Gastrocnemius medialis (tissue), 4 donors: ENCODE results near the gene ATG9B. TPM values are rescaled to one million over a fixed set of nuclear protein-coding genes. Genes with fewer than 3 reads are reported as not detected.
A peak's percentile ranks its signal among the peaks of the same experiment; 100 is the strongest.

Source experiments
- ATAC-seq, 2 donors: fragments of 150-250 bp; one replicate each; pipeline ENCODE4 v1.9.1; 2016
- DNase-seq, 2 donors: peaks; one replicate each; pipeline ENCODE4 v3.0.0-alpha.2; 2019
- H3K27ac ChIP-seq, 4 donors: fragments of 200-600 bp; sonication (generic); 1 replicate in 1 of 4; 2 replicates in 3 of 4; pipeline ENCODE4 v1.5.1; 2016 to 2018; ENCODE audit warnings: mild to moderate bottlenecking in 2 of 4, moderate library complexity in 1 of 4
- H3K27me3 ChIP-seq, 3 donors: fragments of 200-600 bp; sonication (generic) in 2 of 3; 1 replicate in 1 of 3; 2 replicates in 2 of 3; pipeline versions ENCODE4 v1.5.1 to v1.6.0; 2016 to 2019; ENCODE audit warnings: mild to moderate bottlenecking in 1 of 3, moderate library complexity in 1 of 3
- H3K36me3 ChIP-seq, 2 donors: fragments of 200-600 bp; sonication (generic) in 1 of 2; one replicate each; pipeline ENCODE4 v1.5.1; 2017 to 2018
- H3K4me1 ChIP-seq, 2 donors: fragments of 200-600 bp; sonication (generic) in 1 of 2; one replicate each; pipeline ENCODE4 v1.5.1; 2016 to 2017; ENCODE audit warnings: mild to moderate bottlenecking in 2 of 2
- H3K4me3 ChIP-seq, 4 donors: fragments of 200-600 bp; sonication (generic) in 3 of 4; 1 replicate in 1 of 4; 2 replicates in 3 of 4; pipeline ENCODE4 v1.5.1; 2016 to 2019; ENCODE audit warnings: mild to moderate bottlenecking in 2 of 4
- H3K9me3 ChIP-seq, 3 donors: fragments of 200-600 bp; sonication (generic) in 2 of 3; 1 replicate in 1 of 3; 2 replicates in 2 of 3; pipeline ENCODE4 v1.5.1; 2016 to 2019
- CTCF ChIP-seq, 5 experiments: fragments of 450-650 bp in 3 of 5; fragments of 200-600 bp in 2 of 5; sonication (generic) in 2 of 5; IDR thresholded peaks in 4 of 5; conservative IDR thresholded peaks in 1 of 5; 1 replicate in 4 of 5; 2 replicates in 1 of 5; pipeline ENCODE4 v1.5.1; 2016 to 2019; ENCODE audit warnings: antibody characterized with exemption in 5 of 5, mild to moderate bottlenecking in 3 of 5, moderate library complexity in 3 of 5
- POLR2A ChIP-seq, 2 donors: fragments of 450-650 bp; IDR thresholded peaks; one replicate each; pipeline ENCODE4 v1.6.1; 2017; ENCODE audit warnings: antibody characterized with exemption in 2 of 2, mild to moderate bottlenecking in 2 of 2, moderate library complexity in 2 of 2
- in situ Hi-C, 4 donors: fragments of 200-750 bp; cut with MboI; loops; one replicate each; pipeline versions ENCODE4 v1.15.0 to v1.8.0; 2017; ENCODE audit warnings: low sequenced_read_pairs in 4 of 4
- intact Hi-C: fragments of 100-400 bp; cut with DNase I; formaldehyde crosslinking; loops from one replicate; pipeline ENCODE4 v1.15.1; 2023; ENCODE audit warnings: low total_unique reads
- total RNA-seq, 4 donors: library from RNA; depleted of rRNA; stranded (reverse); fragments of >200 nt; gene quantifications; one replicate each; pipeline versions ENCODE4 v1.1.0 to v1.2.3, GENCODE V29; 2016

Gene ATG9B
- total RNA-seq, 4 donors from 2014 or later: 0.31 TPM; not detected in 3

- H3K27me3 ChIP-seq: peaks cover 29 to 57% (median 38%) of the 10 kb centered on the region in 3 donors
- peak in 1 of 5 experiments; percentile 31 for TF ChIP-seq CTCF (IDR thresholded peaks at IDR 0.05 in 4 of 5, conservative IDR thresholded peaks at IDR 0.05 in 1 of 5)
- TF ChIP-seq POLR2A (IDR thresholded peaks at IDR 0.05): no peak
- peaks cover 8 to 16% of the 10 kb centered on the region in 2 donors for H3K4me1 ChIP-seq
- in situ Hi-C loops: no loop called here
- no peaks in the 10 kb centered on the region for H3K9me3 ChIP-seq
- H3K4me3 ChIP-seq: peak overlapping the region; percentile 17 to 38 (median 26)
- H3K36me3 ChIP-seq: no peaks in the 10 kb centered on the region
- intact Hi-C loops: no loop called here
- ATAC-seq (peak; percentile 5 to 17), DNase-seq (no peak)
- H3K27ac ChIP-seq: no peak overlapping the region
Measured at GRCh38 chr7:151018421-151019129, 5.7 kb downstream of the ATG9B start.

GRCh38 chr7:151017953-151018420 lies 6.3 kb downstream of the ATG9B start:
- ATAC-seq (peak; percentile 62 to 64), DNase-seq (no peak)
- H3K9me3 ChIP-seq: no peaks in the 10 kb centered on the region
- peak overlapping the region in 3 of 4 donors; percentile 17 to 38 (median 31) for H3K4me3 ChIP-seq
- H3K27me3 ChIP-seq: peaks cover 29 to 63% (median 44%) of the 10 kb centered on the region in 3 donors
- no peak overlapping the region for H3K27ac ChIP-seq
- in situ Hi-C loops (no loop called here), intact Hi-C loops (no loop called here)
- TF ChIP-seq CTCF (IDR thresholded peaks at IDR 0.05 in 4 of 5, conservative IDR thresholded peaks at IDR 0.05 in 1 of 5) (peak; percentile 75 to 96 (median 88)), POLR2A (IDR thresholded peaks at IDR 0.05) (no peak)
- peaks cover 8 to 22% of the 10 kb centered on the region in 2 donors for H3K4me1 ChIP-seq
- H3K36me3 ChIP-seq: no peaks in the 10 kb centered on the region

GRCh38 chr7:151017370-151017952 lies 6.8 kb downstream of the ATG9B start:
- no peak for DNase-seq
- H3K27me3 ChIP-seq: peaks cover 29 to 68% (median 50%) of the 10 kb centered on the region in 3 donors

GRCh38 chr7:151016942-151017341 lies 7.4 kb downstream of the ATG9B start:
- peaks cover 8 to 23% of the 10 kb centered on the region in 2 donors for H3K4me1 ChIP-seq
- ATAC-seq (no peak), DNase-seq (no peak)
- no peak overlapping the region for H3K27ac ChIP-seq
- TF ChIP-seq CTCF (IDR thresholded peaks at IDR 0.05 in 4 of 5, conservative IDR thresholded peaks at IDR 0.05 in 1 of 5): no peak
- TF ChIP-seq POLR2A (IDR thresholded peaks at IDR 0.05): no peak
- H3K27me3 ChIP-seq: peaks cover 34 to 69% (median 50%) of the 10 kb centered on the region in 3 donors
- in situ Hi-C loops (no loop called here), intact Hi-C loops (no loop called here)
- no peaks in the 10 kb centered on the region for H3K36me3 ChIP-seq
- H3K9me3 ChIP-seq: no peaks in the 10 kb centered on the region
- no peak overlapping the region for H3K4me3 ChIP-seq

More at GRCh38 chr7:151017370-151017952, 6.8 kb downstream of the ATG9B start:
- Histone ChIP-seq H3K4me3 (peak overlapping the region in 1 of 4 donors; percentile 38), H3K36me3 (no peaks in the 10 kb centered on the region), H3K9me3 (no peaks in the 10 kb centered on the region), H3K27ac (no peak overlapping the region), H3K4me1 (peaks cover 8 to 23% of the 10 kb centered on the region in 2 donors)
- in situ Hi-C loops (no loop called here), intact Hi-C loops (no loop called here)
- ATAC-seq: no peak
- TF ChIP-seq CTCF (IDR thresholded peaks at IDR 0.05 in 4 of 5, conservative IDR thresholded peaks at IDR 0.05 in 1 of 5) (no peak), POLR2A (IDR thresholded peaks at IDR 0.05) (no peak)
